HG02943 (cell line): ENCODE measurements around the gene KIF2C.
A peak's percentile ranks its signal among the peaks of the same experiment; 100 is the strongest.
"Not testable (repeated sequence)": the region's sequence is repeated elsewhere in the genome, so short reads cannot be mapped to it uniquely, and the experiment has no call there.

Experiments used
- ATAC-seq: cut with Tn5 transposase; IDR thresholded peaks from one replicate; pipeline ENCODE4 v1.9.1; 2021; ENCODE audit warnings: mild to moderate bottlenecking, low read depth, moderate library complexity; ENCODE audit not compliant: unreplicated experiment

The KIF2C gene

GRCh38 chr1:44717653-44718052 lies 22.0 kb upstream of the KIF2C start:
- ATAC-seq = no peak

- ATAC-seq = no peak
Measured at GRCh38 chr1:44718091-44718490, 21.5 kb upstream of the KIF2C start.

GRCh38 chr1:44719318-44719717 lies 20.3 kb upstream of the KIF2C start:
- ATAC-seq = no peak

GRCh38 chr1:44720281-44720680 lies 19.4 kb upstream of the KIF2C start:
- ATAC-seq = no peak

- ATAC-seq = peak; percentile 65
Measured at GRCh38 chr1:44721485-44722361, 17.9 kb upstream of the KIF2C start.

- ATAC-seq = no peak
Measured at GRCh38 chr1:44723064-44723463, 16.6 kb upstream of the KIF2C start.

- ATAC-seq = no peak
Measured at GRCh38 chr1:44723496-44724295, 15.9 kb upstream of the KIF2C start.

- no peak for ATAC-seq
Measured at GRCh38 chr1:44724296-44724954, 15.2 kb upstream of the KIF2C start.

GRCh38 chr1:44724955-44725698 lies 14.5 kb upstream of the KIF2C start:
- ATAC-seq = no peak

- peak; percentile 57 for ATAC-seq
Measured at GRCh38 chr1:44730741-44731512, 8.7 kb upstream of the KIF2C start, which contains the start of gene RNU5D-1. Gene RNU5D-1, minus strand, starts transcription at chr1:44731170.

GRCh38 chr1:44733365-44733764 lies 6.3 kb upstream of the KIF2C start:
- no peak for ATAC-seq

GRCh38 chr1:44733784-44734183 lies 5.9 kb upstream of the KIF2C start:
- ATAC-seq = no peak

- ATAC-seq = no peak
Measured at GRCh38 chr1:44735992-44736391, 3.6 kb upstream of the KIF2C start.

- not testable (repeated sequence) for ATAC-seq
Measured at GRCh38 chr1:44738953-44739306, 707 bp upstream of the KIF2C start.

- no peak for ATAC-seq
Measured at GRCh38 chr1:44740179-44740617, 561 bp downstream of the KIF2C start.

- no peak for ATAC-seq
Measured at GRCh38 chr1:44743211-44743610, 3.6 kb downstream of the KIF2C start.

GRCh38 chr1:44747878-44748277 lies 8.2 kb downstream of the KIF2C start:
- no peak for ATAC-seq

GRCh38 chr1:44757420-44757819 lies 17.8 kb downstream of the KIF2C start:
- ATAC-seq = no peak

- no peak for ATAC-seq
Measured at GRCh38 chr1:44759077-44759476, 19.4 kb downstream of the KIF2C start.

GRCh38 chr1:44760876-44761275 lies 21.2 kb downstream of the KIF2C start:
- ATAC-seq = no peak
